HG03520 (cell line): ENCODE measurements around the gene MLF2.
A peak's percentile ranks its signal among the peaks of the same experiment; 100 is the strongest.
"Not testable (repeated sequence)": the region's sequence is repeated elsewhere in the genome, so short reads cannot be mapped to it uniquely, and the experiment has no call there.

Experiments used
- ATAC-seq: cut with Tn5 transposase; IDR thresholded peaks from one replicate; pipeline ENCODE4 v1.9.1; 2021; ENCODE audit warnings: mild to moderate bottlenecking, moderate library complexity; ENCODE audit not compliant: unreplicated experiment

Gene MLF2

GRCh38 chr12:6735448-6736191, 17.3 kb downstream of the MLF2 start:
- no peak for ATAC-seq

DNA sequence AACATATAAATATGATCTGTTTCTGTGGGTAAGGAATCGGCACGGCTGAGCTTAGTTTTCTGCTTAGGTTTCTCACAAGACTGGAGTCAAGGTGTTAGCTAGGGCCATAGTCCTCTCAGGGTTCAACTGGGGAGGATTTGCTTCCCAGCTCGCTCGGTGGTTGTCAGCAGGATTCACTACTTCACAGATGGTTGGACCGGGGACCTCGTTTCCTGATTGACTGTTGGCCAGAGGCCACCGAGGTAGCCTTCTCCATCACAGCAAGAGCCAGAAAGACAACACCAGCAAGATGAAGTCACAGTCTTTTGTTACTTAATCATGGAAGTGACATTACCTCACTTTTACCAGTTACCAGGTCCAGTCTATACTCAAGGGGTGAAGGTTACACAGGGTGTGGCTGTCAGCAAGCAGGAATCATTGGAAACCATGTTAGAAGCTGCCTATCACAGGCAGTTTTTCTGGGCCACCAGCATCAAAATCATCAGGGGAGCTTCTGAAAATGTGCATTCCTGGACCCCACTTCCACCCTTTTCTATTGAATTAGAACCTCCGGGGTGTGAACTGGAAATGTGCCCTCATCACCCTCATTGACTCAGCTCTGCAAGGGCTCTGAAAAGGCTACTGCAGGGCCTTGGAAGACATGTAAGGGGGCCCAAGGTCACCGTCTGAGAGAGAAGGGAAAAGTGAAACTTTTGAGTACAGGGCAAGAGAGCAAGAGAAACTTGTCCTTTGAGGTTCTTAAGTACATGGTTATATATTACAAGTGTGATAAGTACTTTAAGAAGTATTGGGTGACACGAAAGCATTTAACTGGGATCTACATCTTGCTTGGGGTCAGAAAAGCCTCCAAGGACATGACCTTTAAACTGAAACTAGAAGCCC, 18.2 kb downstream of the MLF2 start:
- no peak for ATAC-seq

DNA sequence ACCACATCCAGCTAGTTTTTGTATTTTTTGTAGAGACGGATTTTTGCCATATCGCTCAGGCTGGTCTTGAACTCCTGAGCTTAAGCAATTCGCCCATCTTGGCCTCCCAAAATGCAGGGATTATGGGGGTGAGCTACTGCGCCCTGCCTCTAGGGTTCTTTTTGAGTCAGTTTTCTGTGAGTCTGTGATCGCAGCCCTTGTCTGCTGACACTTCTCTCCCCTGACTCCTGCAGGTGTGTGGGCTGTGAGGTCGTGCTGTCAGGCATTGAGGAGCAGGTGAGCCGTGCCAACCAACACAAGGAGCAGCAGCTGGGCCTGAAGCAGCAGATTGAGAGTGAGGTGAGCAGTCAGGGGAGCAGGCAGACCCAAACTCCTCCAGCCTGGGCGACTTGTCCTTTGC, 22.8 kb downstream of the MLF2 start:
- ATAC-seq: no peak

GRCh38 chr12:6729186-6729585, 23.8 kb downstream of the MLF2 start:
- ATAC-seq: no peak

- ATAC-seq: no peak
Measured at GRCh38 chr12:6725350-6725749, 27.6 kb downstream of the MLF2 start.

DNA sequence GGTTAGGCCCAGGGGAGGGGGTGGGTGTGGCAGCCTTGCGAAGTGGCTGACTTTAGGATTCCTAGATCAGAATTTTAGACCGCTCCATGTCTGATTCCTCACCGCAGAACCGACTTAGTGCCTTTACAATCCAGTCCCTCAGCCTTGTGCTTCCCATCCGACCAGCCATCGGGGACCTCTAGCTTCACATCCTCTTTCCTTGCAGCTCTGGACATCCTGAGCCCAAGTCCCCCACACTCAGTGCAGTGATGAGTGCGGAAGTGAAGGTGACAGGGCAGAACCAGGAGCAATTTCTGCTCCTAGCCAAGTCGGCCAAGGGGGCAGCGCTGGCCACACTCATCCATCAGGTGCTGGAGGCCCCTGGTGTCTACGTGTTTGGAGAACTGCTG, 28.5 kb downstream of the MLF2 start:
- ATAC-seq: peak; percentile 7

- ATAC-seq: peak; percentile 92
Measured at GRCh38 chr12:6723607-6724408, 29.1 kb downstream of the MLF2 start, which contains the start of gene COPS7A. Gene COPS7A (plus strand): TSS chr12:6724046. CDS start chr12:6724657, 611 bp downstream.

DNA sequence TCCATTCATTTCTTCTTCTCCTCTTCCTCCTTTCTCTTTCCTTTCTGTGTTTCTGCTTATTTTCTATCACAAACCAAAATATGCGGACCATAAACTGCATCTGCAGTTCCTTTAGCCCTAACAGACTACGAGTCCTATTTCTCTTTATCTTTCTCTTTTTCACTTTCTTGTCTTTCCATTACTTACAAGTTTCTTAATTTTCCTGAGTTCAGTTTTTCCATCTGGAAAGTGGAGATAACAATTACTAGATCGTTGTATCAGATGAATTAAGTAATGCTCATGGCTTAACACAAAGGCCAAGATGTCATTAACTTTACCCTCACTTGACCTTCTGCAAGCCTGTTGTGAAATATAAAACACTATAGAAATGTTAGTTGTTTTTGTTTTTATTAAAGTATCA, 30.1 kb downstream of the MLF2 start:
- no peak for ATAC-seq

DNA sequence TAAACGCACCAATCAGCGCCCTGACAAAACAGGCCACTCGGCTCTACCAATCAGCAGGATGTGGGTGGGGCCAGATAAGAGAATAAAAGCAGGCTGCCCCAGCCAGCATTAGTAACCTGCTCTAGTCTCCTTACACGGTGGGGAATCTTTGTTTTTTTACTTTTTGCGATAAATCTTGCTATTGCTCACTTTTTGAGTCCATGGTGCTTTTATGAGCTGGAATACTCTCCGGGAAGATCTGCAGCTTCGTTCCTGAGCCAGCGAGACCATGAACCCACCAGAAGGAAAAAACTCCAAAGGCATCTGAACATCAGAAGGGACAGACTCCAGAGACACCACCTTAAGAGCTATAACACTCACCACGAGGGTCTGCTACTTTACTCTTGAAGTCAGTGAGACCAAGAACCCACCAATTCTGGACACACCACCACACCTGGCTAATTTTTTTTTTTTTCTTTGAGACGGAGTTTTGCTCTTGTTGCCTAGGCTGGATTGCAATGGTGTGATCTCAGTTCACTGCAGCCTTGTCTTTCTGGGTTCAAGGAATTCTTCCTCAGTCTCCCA, 36.0 kb downstream of the MLF2 start:
- no peak for ATAC-seq

DNA sequence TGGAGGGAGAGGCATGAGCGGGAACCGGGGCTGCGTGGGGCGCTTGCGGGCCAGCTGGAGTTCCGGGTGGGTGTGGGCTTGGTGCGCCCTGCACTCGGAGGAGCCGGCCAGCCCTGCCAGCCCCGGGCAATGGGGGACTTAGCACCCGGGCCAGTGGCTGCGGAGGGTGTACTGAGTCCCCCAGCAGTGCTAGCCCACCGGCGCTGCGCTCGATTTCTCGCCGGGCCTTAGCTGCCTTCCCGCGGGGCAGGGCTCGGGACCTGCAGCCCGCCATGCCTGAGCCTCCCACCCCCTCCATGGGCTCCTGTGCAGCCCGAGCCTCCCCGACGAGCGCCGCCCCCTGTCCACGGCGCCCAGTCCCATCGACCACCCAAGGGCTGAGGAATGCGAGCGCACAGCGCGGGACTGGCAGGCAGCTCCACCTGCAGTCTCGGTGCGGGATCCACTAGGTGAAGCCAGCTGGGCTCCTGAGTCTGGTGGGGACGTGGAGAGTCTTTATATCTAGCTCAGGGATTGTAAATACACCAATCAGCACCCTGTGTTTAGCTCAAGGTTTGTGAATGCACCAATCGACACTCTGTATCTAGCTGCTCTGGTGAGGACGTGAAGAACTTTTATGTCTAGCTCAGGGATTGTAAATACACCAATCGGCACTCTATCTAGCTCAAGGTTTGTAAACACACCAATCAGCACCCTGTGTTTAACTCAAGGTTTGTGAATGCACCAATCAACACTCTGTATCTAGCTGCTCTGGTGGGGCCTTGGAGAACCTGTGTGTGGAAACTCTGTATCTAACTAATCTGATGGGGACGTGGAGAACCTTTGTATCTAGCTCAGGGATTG, 36.7 kb downstream of the MLF2 start:
- ATAC-seq: not testable (repeated sequence)

DNA sequence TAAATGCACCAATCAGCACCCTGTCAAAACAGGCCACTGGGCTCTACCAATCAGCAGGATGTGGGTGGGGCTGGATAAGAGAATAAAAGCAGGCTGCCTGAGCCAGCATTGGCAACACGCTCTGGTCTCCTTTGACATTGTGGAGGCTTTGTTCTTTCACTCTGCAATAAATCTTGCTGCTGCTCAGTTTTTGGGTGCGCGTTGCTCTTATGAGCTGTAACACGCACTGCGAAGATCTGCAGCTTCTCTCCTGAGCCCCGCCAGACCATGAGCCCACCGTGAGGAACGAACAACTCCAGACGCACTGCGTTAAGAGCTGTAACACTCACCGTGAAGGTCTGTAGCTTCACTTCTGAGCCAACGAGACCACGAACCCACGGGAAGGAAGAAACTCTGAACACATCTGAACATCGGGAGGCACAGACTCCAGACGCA, 44.0 kb downstream of the MLF2 start:
- no peak for ATAC-seq

DNA sequence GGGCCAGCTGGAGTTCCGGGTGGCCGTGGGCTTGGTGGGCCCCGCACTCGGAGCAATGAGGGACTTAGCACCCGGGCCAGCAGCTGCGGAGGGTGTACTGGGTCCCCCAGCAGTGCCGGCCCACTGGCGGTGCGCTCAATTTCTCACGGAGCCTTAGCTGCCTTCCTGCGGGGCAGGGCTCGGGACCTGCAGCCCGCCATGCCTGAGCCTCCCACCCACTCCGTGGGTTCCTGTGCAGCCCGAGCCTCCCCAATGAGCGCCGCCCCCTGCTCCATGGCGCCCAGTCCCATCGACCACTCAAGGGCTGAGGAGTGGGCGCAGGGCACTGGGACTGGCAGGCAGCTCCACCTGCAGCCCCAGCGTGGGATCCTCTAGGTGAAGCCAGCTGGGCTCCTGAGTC, 44.6 kb downstream of the MLF2 start:
- ATAC-seq: not testable (repeated sequence)

DNA sequence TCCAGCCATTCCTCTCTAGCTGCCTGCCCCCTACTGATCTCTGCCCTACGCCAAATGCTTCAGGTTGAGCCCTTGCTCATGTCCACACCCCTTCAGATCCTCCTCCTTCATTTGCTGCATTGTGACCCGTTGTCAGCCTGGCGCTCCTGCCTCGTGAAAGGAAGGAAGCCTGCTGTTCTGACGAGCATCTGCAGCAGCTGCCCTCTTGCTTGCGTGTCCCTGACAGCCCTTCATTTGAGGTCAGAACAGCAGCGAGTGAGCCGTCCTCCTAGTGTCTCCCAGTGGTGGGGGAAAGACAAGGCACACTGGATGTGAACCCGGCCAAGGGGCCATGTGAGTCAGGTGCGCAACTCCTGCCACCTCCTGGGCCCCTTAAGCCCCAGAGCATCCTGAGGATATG, 49.3 kb downstream of the MLF2 start:
- ATAC-seq: no peak

DNA sequence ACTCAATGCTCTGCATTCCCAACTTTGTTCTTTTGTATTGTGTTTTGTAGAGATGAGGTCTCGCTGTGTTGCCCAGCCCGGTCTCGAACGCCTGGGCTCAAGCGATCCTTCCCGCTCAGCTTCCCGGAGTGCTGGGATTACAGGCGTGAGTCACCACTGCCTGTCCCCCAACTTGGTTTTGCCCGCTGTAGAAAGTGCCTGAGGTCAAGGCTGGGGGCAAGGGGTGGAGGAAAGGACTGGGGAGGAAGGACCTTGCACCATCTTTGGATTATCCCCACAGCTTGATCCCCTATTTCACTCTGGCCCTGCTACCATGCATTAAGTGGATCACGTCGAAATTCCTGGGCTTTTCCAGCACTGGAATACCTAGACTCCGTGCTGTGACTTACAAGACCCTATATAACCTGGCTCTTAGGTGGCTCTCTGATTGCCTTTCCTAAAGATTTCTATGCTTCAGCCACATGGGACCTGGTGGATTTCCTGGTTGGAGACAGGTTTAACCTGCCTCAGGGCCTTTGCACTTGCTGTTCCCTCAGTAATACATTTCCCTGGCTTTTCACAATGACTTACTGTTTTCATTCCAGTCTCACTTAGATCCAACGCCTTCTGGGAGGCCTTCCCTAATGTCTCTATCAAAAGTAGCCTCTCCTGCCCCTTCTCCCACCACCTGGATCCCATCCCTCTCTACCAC, 51.7 kb downstream of the MLF2 start:
- no peak for ATAC-seq

- no peak for ATAC-seq
Measured at GRCh38 chr12:6700646-6701051, 52.3 kb downstream of the MLF2 start, which contains the start of gene PIANP. Gene PIANP (minus strand): TSS chr12:6700815. CDS start chr12:6698061, 2,754 bp downstream.

DNA sequence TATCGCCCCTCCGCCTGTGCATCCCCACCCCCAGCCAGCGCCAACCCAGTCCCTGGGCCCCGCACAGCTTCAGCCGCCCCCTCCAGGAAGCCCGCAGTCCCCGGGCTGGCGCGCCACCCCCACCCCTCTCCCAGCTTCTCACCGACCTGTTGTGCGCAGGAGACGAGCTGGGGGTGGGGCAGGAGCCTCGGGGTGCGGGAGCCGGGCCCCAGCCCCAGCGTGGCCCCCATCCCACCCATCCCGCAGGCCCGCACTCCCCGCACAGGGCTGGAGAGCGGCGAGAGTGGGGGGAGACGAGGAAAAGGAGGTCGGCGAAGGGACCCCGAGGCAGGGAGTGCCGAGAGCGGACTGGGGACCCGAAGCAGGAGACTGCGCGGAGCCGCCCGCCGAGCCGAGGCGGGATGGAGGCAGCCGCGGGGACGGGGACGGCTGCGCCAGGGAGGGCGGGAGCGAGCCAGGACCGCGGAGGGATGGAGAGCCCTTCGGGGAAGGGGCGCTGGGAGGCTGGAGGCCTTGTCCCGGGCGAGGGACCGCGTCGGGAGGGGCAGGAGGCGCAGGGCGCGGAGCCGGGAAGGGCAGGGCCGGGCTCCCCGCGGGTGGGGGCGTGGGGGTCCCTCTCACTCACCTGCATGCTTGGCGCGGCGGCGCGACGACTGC, 52.8 kb downstream of the MLF2 start:
- ATAC-seq: no peak

DNA sequence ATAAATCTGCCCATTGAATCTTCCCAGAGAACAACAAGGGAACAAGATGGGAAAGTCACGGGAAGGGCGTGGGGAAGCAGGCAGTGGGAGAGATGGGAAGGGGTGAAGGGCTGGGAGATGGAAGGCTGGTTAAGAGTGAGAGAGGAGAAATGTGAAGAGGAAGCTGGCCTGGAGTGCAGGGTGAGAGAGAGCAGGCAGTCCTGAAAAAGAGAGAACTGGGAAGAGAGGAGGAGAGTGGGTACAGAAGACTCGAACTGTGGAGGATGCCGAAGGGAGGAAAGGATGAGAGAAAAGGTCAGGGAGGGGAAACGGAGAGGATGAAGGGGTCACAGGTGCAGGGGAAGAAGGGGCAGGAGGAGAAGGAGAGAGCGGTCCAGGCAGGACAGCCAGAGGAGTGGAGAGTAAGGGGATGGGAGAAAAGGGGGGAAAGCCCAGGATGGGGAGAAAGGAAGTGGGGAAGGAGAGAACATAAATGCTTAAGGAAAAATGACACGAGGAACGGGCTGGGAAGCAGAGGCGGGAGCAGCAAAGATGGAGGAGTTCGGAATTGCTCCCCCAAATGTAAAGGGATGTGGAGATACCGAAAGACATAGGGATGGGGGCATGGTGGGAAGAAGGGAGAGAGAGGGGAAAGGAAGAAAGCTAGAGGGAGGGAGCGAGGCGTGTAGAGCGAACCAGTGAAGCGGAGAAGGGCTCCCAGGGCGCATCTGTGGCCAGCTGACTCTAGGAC, 53.5 kb downstream of the MLF2 start:
- no peak for ATAC-seq
